Neural crest cell (in vitro differentiated cells): ENCODE results near the gene NDUFA6. TPM values are rescaled to one million over a fixed set of nuclear protein-coding genes. Genes with fewer than 3 reads are reported as not detected.

Source experiments
- DNase-seq: peaks from one replicate; pipeline ENCODE4 v3.0.0; 2021; ENCODE audit warnings: low read depth, mixed read lengths, low spot score
- H3K27ac Mint-ChIP-seq: one replicate; pipeline ENCODE4 v1.8.0; 2021; ENCODE audit warnings: mild to moderate bottlenecking, mixed read lengths; ENCODE audit not compliant: unreplicated experiment
- H3K27me3 Mint-ChIP-seq: 2 replicates; pipeline ENCODE4 v1.8.0; 2021; ENCODE audit warnings: low read depth, mild to moderate bottlenecking, mixed read lengths
- H3K36me3 Mint-ChIP-seq: 2 replicates; pipeline ENCODE4 v1.8.0; 2021; ENCODE audit warnings: low read depth, mild to moderate bottlenecking, mixed read lengths
- H3K4me1 Mint-ChIP-seq: 2 replicates; pipeline ENCODE4 v1.8.0; 2021; ENCODE audit warnings: mixed read lengths
- H3K4me3 Mint-ChIP-seq: one replicate; pipeline ENCODE4 v1.8.0; 2021; ENCODE audit warnings: mild to moderate bottlenecking, mixed read lengths
- H3K9me3 Mint-ChIP-seq: 2 replicates; pipeline ENCODE4 v1.8.0; 2021; ENCODE audit warnings: mixed read lengths
- total RNA-seq: library from RNA; stranded (reverse); gene quantifications from 2 replicates; pipeline ENCODE4 v1.2.1, GENCODE V29; 2021
- TF ChIP-seq, protein P1 (sequence below): fragments of 200-600 bp; sonication (generic); conservative IDR thresholded peaks from 2 replicates; pipeline ENCODE4 v1.5.0; 2021; ENCODE audit warnings: antibody characterized with exemption, mild to moderate bottlenecking

Gene NDUFA6
- total RNA-seq, 1 donor from 2014 or later, result 104 TPM

DNA sequence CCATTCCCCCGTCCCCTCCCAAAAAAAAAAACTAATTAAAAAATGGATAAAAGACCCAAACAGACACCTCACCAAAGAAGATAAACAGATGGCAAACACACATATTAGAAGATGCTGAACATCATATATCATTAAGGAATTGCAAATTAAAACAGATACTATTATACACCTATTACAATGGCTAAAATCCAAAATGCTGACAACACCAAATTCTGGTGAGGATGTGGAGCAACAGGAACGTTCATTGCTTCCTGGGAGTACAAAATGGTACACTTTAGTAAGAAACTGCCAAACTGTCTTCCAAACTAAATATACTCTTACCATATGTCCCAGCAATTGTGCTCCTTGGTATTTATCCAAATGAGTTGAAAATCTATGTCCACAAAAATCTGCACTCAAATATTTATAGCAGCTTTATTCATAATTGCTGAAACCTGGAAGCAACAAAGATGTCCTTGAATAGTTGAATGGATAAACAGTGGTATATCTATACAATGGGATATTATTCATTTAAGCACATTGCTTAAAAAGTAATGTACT lies 39.9 kb downstream of the NDUFA6 start:
- H3K9me3 Mint-ChIP-seq, result no peaks in the 10 kb centered on the region
- DNase-seq, result no peak
- no peak overlapping the region for H3K27ac Mint-ChIP-seq
- TF ChIP-seq, protein P1, sequence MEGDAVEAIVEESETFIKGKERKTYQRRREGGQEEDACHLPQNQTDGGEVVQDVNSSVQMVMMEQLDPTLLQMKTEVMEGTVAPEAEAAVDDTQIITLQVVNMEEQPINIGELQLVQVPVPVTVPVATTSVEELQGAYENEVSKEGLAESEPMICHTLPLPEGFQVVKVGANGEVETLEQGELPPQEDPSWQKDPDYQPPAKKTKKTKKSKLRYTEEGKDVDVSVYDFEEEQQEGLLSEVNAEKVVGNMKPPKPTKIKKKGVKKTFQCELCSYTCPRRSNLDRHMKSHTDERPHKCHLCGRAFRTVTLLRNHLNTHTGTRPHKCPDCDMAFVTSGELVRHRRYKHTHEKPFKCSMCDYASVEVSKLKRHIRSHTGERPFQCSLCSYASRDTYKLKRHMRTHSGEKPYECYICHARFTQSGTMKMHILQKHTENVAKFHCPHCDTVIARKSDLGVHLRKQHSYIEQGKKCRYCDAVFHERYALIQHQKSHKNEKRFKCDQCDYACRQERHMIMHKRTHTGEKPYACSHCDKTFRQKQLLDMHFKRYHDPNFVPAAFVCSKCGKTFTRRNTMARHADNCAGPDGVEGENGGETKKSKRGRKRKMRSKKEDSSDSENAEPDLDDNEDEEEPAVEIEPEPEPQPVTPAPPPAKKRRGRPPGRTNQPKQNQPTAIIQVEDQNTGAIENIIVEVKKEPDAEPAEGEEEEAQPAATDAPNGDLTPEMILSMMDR, result no peak
- H3K4me3 Mint-ChIP-seq, result no peak overlapping the region
- no peaks in the 10 kb centered on the region for H3K27me3 Mint-ChIP-seq
- no peaks in the 10 kb centered on the region for H3K36me3 Mint-ChIP-seq
- H3K4me1 Mint-ChIP-seq, result no peaks in the 10 kb centered on the region

DNA sequence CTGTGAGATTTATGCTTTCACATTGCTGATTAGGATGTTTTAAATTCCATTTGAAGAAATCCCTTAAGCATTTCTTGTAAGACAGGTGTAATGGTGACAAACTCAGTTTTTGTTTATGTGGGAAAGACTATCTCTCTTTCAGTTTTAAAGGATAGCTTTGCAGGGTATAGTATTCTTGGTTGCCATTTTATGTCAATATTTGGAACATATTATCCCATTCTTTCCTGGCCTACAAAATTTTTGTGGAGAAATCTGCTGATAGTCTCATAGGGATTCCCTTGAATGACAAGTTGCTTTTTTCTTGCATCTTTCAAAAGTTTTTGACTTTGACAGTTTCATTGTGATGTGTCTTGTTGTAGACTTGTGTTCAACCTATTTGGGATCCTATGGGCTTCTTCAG lies 48.8 kb downstream of the NDUFA6 start:
- Mint-ChIP-seq H3K36me3 (peaks cover 6% of the 10 kb centered on the region), H3K9me3 (peaks cover 15% of the 10 kb centered on the region), H3K4me3 (no peak overlapping the region), H3K4me1 (no peaks in the 10 kb centered on the region), H3K27me3 (peaks cover 16% of the 10 kb centered on the region), H3K27ac (no peak overlapping the region)
- TF ChIP-seq, protein P1, result no peak
- no peak for DNase-seq

DNA sequence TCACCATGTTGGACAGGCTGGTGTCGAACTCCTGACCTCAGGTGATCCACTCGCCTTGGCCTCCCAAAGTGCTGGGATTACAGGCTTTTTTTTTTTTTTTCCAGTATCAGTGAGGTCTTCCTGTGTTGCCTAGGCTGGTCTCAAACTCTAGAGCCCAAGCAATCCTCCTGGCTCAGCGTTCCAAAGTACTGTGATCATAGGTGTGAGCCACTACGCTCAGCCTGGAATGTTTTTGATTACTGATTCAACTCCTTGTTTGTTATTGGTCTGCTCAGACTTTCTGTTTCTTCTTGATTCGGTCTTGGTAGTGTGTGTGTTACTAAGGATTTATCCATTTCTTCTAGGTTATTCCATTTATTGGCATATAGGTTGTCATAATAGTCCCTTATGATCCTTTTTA lies 51.3 kb downstream of the NDUFA6 start:
- DNase-seq, result no peak
- peaks cover 6% of the 10 kb centered on the region for H3K36me3 Mint-ChIP-seq
- H3K27ac Mint-ChIP-seq, result no peak overlapping the region
- peaks cover 15% of the 10 kb centered on the region for H3K9me3 Mint-ChIP-seq
- H3K27me3 Mint-ChIP-seq, result peaks cover 20% of the 10 kb centered on the region
- H3K4me3 Mint-ChIP-seq, result no peak overlapping the region
- H3K4me1 Mint-ChIP-seq, result no peaks in the 10 kb centered on the region
- TF ChIP-seq, protein P1, result no peak

Other genes starting within 250 kb of the NDUFA6 start
- 0.19 TPM in 1 of 2 replicates, not detected in the other for gene SHISA8, start 175.7 kb downstream of the NDUFA6 start, total RNA-seq
- gene TNFRSF13C, start 164.0 kb downstream of the NDUFA6 start, total RNA-seq, result 4.0 and 4.4 TPM in 2 replicates
- 47.3 and 48.9 TPM in 2 replicates for gene CENPM, start 143.6 kb downstream of the NDUFA6 start, total RNA-seq
- gene SEPTIN3, start 121.3 kb downstream of the NDUFA6 start, total RNA-seq, result 71.5 and 75.0 TPM in 2 replicates
- gene WBP2NL, start 92.0 kb downstream of the NDUFA6 start, total RNA-seq, result not detected in 2 replicates
- gene NAGA, start 20.0 kb downstream of the NDUFA6 start, total RNA-seq, result 21.2 and 21.4 TPM in 2 replicates
- 1.3 and 1.5 TPM in 2 replicates for gene PHETA2, start 16.5 kb downstream of the NDUFA6 start, total RNA-seq
- 65.7 and 70.9 TPM in 2 replicates for gene SMDT1, start 11.1 kb downstream of the NDUFA6 start, total RNA-seq
- 3.5 and 3.7 TPM in 2 replicates for gene CYP2D6, start 40.0 kb upstream of the NDUFA6 start, total RNA-seq
- 65.0 and 67.5 TPM in 2 replicates for gene TCF20, start 179.9 kb upstream of the NDUFA6 start, total RNA-seq